ENCODE measurements around the gene LPCAT2. TPM values are rescaled to one million over a fixed set of nuclear protein-coding genes. Genes with fewer than 3 reads are reported as not detected.

Gene LPCAT2
- polyA plus RNA-seq, 3 donors: 28.5 to 49.7 (median 47.1) TPM

DNA sequence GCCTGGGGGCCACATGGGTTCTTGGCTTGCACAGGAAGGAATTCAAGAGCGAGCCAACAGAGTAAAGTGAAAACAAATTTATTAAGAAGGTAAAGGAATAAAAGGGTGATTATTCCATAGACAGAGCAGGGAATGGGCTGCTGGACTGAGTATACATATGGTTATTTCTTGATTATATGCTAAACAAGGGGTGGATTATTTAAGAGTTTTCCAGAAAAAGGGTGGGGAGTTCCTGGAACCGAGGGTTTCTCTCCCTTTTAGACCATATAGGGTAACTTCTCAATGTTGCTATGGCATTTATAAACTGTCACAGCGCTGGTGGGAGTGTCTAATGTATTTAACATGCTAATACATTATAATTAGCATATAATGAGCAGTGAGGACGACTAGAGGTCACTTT, 27.8 kb upstream of the LPCAT2 start:
- Histone ChIP-seq H3K4me1 (ENCODE audit: control insufficient read depth in 1 of 2, insufficient read depth in 2 of 2, low read length in 2 of 2) (peaks cover 11 to 23% of the 10 kb centered on the region in 2 donors), H3K27ac (ENCODE audit: low read depth in 1 of 2, low read length in 2 of 2) (no peak overlapping the region), H3K4me3 (replicated peaks in 1 of 3; ENCODE audit: low read depth in 2 of 3, low read length in 3 of 3) (no peak overlapping the region), H3K36me3 (replicated peaks in 1 of 2; ENCODE audit: control insufficient read depth in 1 of 2, insufficient read depth in 2 of 2, low read length in 2 of 2) (no peaks in the 10 kb centered on the region), H3K9me3 (replicated peaks in 1 of 2; ENCODE audit: control insufficient read depth in 1 of 2, insufficient read depth in 1 of 2, low read length in 2 of 2) (peaks cover 0 to 7% of the 10 kb centered on the region in 2 donors), H3K9ac (ENCODE audit: insufficient read depth, low read length, poor library complexity, severe bottlenecking) (no peak overlapping the region), H4K20me1 (ENCODE audit: insufficient read depth, low read length) (no peaks in the 10 kb centered on the region), H3K79me2 (ENCODE audit: insufficient read depth, low read length) (no peaks in the 10 kb centered on the region), H3K4me2 (replicated peaks; ENCODE audit: extremely low read depth, low read length, poor library complexity, severe bottlenecking) (no peak overlapping the region), H3K27me3 (ENCODE audit: control insufficient read depth in 2 of 2, insufficient read depth in 2 of 2, low read length in 2 of 2) (peaks cover 27 to 39% of the 10 kb centered on the region in 2 donors), H2AFZ (ENCODE audit: insufficient read depth, low read depth, low read length, poor library complexity, severe bottlenecking) (no peak overlapping the region)
- Mint-ChIP-seq H3K36me3 (peaks cover 4 to 8% of the 10 kb centered on the region in 2 donors), H3K4me3 (peak overlapping the region in 1 of 2 donors; percentile 90), H3K27ac (no peak overlapping the region), H3K4me1 (peaks cover 19% of the 10 kb centered on the region), H3K9me3 (peaks cover 0 to 10% (median 4%) of the 10 kb centered on the region in 7 donors), H3K27me3 (ENCODE audit: low read depth in 3 of 3) (peaks cover 36 to 39% (median 39%) of the 10 kb centered on the region in 3 donors)
- DNase-seq: no peak
- TF ChIP-seq, protein P1, sequence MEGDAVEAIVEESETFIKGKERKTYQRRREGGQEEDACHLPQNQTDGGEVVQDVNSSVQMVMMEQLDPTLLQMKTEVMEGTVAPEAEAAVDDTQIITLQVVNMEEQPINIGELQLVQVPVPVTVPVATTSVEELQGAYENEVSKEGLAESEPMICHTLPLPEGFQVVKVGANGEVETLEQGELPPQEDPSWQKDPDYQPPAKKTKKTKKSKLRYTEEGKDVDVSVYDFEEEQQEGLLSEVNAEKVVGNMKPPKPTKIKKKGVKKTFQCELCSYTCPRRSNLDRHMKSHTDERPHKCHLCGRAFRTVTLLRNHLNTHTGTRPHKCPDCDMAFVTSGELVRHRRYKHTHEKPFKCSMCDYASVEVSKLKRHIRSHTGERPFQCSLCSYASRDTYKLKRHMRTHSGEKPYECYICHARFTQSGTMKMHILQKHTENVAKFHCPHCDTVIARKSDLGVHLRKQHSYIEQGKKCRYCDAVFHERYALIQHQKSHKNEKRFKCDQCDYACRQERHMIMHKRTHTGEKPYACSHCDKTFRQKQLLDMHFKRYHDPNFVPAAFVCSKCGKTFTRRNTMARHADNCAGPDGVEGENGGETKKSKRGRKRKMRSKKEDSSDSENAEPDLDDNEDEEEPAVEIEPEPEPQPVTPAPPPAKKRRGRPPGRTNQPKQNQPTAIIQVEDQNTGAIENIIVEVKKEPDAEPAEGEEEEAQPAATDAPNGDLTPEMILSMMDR (IDR thresholded peaks at IDR 0.05): no peak
- intact Hi-C loops (cut with micrococcal nuclease): no loop called here
- WGBS (ENCODE audit: insufficient coverage): 78% methylated on average over 1 of the region's 4 CpGs

DNA sequence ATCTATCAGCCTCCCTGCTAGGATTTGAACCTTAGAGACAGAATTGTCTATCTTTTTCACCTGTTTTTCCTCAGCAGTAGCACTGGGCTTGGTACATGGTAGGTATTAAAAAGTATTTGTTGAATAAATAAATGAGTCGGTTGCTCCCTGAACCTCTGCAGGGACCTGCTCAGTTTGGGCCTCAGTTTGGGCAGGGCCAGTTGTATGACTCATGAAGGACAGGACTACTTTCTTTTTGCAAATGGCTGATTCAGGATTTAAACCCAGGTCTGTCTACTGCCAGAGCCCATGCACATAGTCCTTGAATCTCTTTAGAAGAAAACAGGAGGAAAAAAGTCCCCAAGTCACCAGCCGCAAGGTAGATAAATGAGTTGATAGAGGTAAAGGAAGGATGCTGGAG, 26.8 kb upstream of the LPCAT2 start:
- no peaks in the 10 kb centered on the region for H3K79me2 ChIP-seq (ENCODE audit: insufficient read depth, low read length)
- H3K4me3 ChIP-seq (replicated peaks in 1 of 3; ENCODE audit: low read depth in 2 of 3, low read length in 3 of 3): no peak overlapping the region
- H4K20me1 ChIP-seq (ENCODE audit: insufficient read depth, low read length): no peaks in the 10 kb centered on the region
- TF ChIP-seq, protein P1 (IDR thresholded peaks at IDR 0.05): no peak
- H3K27ac ChIP-seq (ENCODE audit: low read depth in 1 of 2, low read length in 2 of 2): no peak overlapping the region
- no peak overlapping the region for H3K27ac Mint-ChIP-seq
- WGBS (ENCODE audit: insufficient coverage): 100% methylated on average over 1 of the region's 2 CpGs
- no peaks in the 10 kb centered on the region for H3K36me3 ChIP-seq (replicated peaks in 1 of 2; ENCODE audit: control insufficient read depth in 1 of 2, insufficient read depth in 2 of 2, low read length in 2 of 2)
- H3K9ac ChIP-seq (ENCODE audit: insufficient read depth, low read length, poor library complexity, severe bottlenecking): no peak overlapping the region
- peaks cover 11 to 23% of the 10 kb centered on the region in 2 donors for H3K4me1 ChIP-seq (ENCODE audit: control insufficient read depth in 1 of 2, insufficient read depth in 2 of 2, low read length in 2 of 2)
- peaks cover 27 to 39% of the 10 kb centered on the region in 2 donors for H3K27me3 ChIP-seq (ENCODE audit: control insufficient read depth in 2 of 2, insufficient read depth in 2 of 2, low read length in 2 of 2)
- peaks cover 0 to 10% (median 5%) of the 10 kb centered on the region in 7 donors for H3K9me3 Mint-ChIP-seq
- H3K27me3 Mint-ChIP-seq (ENCODE audit: low read depth in 3 of 3): peaks cover 33 to 39% (median 38%) of the 10 kb centered on the region in 3 donors
- peaks cover 0 to 7% of the 10 kb centered on the region in 2 donors for H3K9me3 ChIP-seq (replicated peaks in 1 of 2; ENCODE audit: control insufficient read depth in 1 of 2, insufficient read depth in 1 of 2, low read length in 2 of 2)
- H2AFZ ChIP-seq (ENCODE audit: insufficient read depth, low read depth, low read length, poor library complexity, severe bottlenecking): no peak overlapping the region
- peaks cover 4 to 8% of the 10 kb centered on the region in 2 donors for H3K36me3 Mint-ChIP-seq
- intact Hi-C loops (cut with micrococcal nuclease): no loop called here
- H3K4me2 ChIP-seq (replicated peaks; ENCODE audit: extremely low read depth, low read length, poor library complexity, severe bottlenecking): no peak overlapping the region
- no peak overlapping the region for H3K4me3 Mint-ChIP-seq
- H3K4me1 Mint-ChIP-seq: peaks cover 19% of the 10 kb centered on the region
- no peak for DNase-seq
